Panc1 (cell line): ENCODE measurements around the gene RAC3. TPM values are rescaled to one million over a fixed set of nuclear protein-coding genes. Genes with fewer than 3 reads are reported as not detected.

Experiments used
- ATAC-seq: fragments of 200-7000 bp; cut with Tn5 transposase; 2 replicates; pipeline ENCODE4 v1.9.1; 2020; ENCODE audit warnings: mild to moderate bottlenecking, moderate library complexity
- BruUV-seq: library from RNA; stranded (reverse); fragments of 400-500 nt; replicated peaks from 2 replicates; lab custom pipeline; 2021; lab: Mats Ljungman, UMichigan
- CTCF ChIA-PET: fragments of 300-600 bp; sonication (Branson Sonifier 250); formaldehyde crosslinking; loops from one replicate; lab custom pipeline; 2022; ENCODE audit warnings: antibody characterized with exemption; lab: Charles Lee
- POLR2A ChIA-PET: fragments of 300-600 bp; sonication (Branson Sonifier 250); formaldehyde crosslinking; loops from one replicate; lab custom pipeline; 2022; ENCODE audit warnings: antibody characterized with exemption; lab: Charles Lee
- DNase-seq: peaks from one replicate; pipeline ENCODE4 v3.0.0-alpha.2; 2010; ENCODE audit warnings: low read depth, low spot score
- H3K27ac ChIP-seq: 2 replicates; pipeline ENCODE4 v1.5.1; 2011; ENCODE audit warnings: mild to moderate bottlenecking, low read length, inconsistent platforms
- H3K27me3 ChIP-seq: fragments of 200-500 bp; sonication (Bioruptor generic); 2 replicates; pipeline ENCODE4 v1.6.0; 2014; ENCODE audit warnings: low read length, inconsistent platforms; ENCODE audit not compliant: control insufficient read depth, insufficient read depth
- H3K36me3 ChIP-seq: fragments of 200-500 bp; sonication (Bioruptor generic); 2 replicates; pipeline ENCODE4 v1.5.1; 2014; ENCODE audit warnings: inconsistent platforms, mild to moderate bottlenecking, low read length, moderate library complexity; ENCODE audit not compliant: control insufficient read depth, insufficient read depth
- H3K4me1 ChIP-seq: 2 replicates; pipeline ENCODE4 v1.5.1; 2011; ENCODE audit warnings: inconsistent platforms, mild to moderate bottlenecking, low read length, moderate library complexity; ENCODE audit not compliant: control insufficient read depth, insufficient read depth
- H3K4me3 ChIP-seq, 2 experiments: 2 replicates each; pipeline ENCODE4 v1.5.1; 2011 to 2012; ENCODE audit warnings: low read depth in 2 of 2, low read length in 2 of 2, mild to moderate bottlenecking in 2 of 2, inconsistent platforms in 1 of 2, moderate library complexity in 1 of 2
- H3K9me3 ChIP-seq: fragments of 200-500 bp; sonication (Bioruptor generic); 2 replicates; pipeline ENCODE4 v1.5.1; 2014; ENCODE audit warnings: low read depth, mild to moderate bottlenecking, inconsistent platforms, low read length, moderate library complexity; ENCODE audit not compliant: control insufficient read depth, insufficient read depth
- POLR2AphosphoS5 ChIP-seq: IDR thresholded peaks from 2 replicates; pipeline ENCODE4 v1.6.1; 2012; ENCODE audit warnings: mild to moderate bottlenecking, low read depth, low read length, moderate library complexity
- SIN3A ChIP-seq: IDR thresholded peaks from 2 replicates; pipeline ENCODE4 v1.6.1; 2012; ENCODE audit warnings: low read depth, mild to moderate bottlenecking, low read length, moderate library complexity, borderline replicate concordance; ENCODE audit not compliant: insufficient read depth
- TCF7L2 ChIP-seq: IDR thresholded peaks from 2 replicates; pipeline ENCODE4 v1.6.1; 2011; ENCODE audit warnings: mild to moderate bottlenecking, low read depth, low read length, inconsistent platforms
- in situ Hi-C: cut with HindIII; loops from 2 replicates; pipeline ENCODE4 v1.10.0; 2016; ENCODE audit warnings: low sequenced_read_pairs, low pct_unique_long_range_greater_than_20kb
- intact Hi-C: fragments of 100-400 bp; cut with micrococcal nuclease; formaldehyde crosslinking; loops from one replicate; pipeline ENCODE4 v1.10.0; 2022; ENCODE audit not compliant: unreplicated experiment
- total RNA-seq: library from RNA; stranded (reverse); gene quantifications from one replicate; pipeline ENCODE4 v1.2.1, GENCODE V29; 2021; ENCODE audit not compliant: unreplicated experiment
- TF ChIP-seq, protein P1 (sequence below): fragments of 450-650 bp; IDR thresholded peaks from 2 replicates; pipeline ENCODE4 v1.5.1; 2017; ENCODE audit warnings: mild to moderate bottlenecking
- TF ChIP-seq, protein P2 (sequence below), 2 experiments: IDR thresholded peaks; 2 replicates each; pipeline ENCODE4 v1.6.1; 2011 to 2012; ENCODE audit warnings: low read depth in 2 of 2, control low read depth in 1 of 2, low read length in 1 of 2, mild to moderate bottlenecking in 1 of 2, moderate library complexity in 1 of 2; ENCODE audit not compliant: insufficient read depth in 1 of 2

The RAC3 gene
- total RNA-seq, 1 experiment from 2014 or later = 39.4 TPM

DNA sequence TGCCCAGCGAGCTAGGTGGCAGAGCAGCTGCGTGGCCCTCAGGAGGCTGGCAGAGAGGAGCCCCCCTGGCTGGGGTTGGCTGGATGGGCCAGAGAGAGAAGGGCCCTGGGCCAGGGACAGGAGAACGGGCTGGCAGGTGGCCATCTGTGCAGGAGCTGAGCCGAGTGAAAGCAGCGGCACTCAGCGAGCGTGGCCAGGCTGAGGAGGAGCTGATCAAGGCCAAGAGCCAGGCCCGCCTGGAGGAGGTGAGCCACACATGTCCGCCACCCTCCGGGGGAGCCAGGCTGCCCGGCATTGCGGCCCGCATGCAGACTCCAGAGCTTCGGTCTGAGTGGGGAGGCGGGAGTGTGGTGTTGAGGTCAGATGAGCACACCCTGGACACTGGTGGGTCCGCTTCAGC is 2.1 kb upstream of the RAC3 start:
- TF ChIP-seq, protein P1, sequence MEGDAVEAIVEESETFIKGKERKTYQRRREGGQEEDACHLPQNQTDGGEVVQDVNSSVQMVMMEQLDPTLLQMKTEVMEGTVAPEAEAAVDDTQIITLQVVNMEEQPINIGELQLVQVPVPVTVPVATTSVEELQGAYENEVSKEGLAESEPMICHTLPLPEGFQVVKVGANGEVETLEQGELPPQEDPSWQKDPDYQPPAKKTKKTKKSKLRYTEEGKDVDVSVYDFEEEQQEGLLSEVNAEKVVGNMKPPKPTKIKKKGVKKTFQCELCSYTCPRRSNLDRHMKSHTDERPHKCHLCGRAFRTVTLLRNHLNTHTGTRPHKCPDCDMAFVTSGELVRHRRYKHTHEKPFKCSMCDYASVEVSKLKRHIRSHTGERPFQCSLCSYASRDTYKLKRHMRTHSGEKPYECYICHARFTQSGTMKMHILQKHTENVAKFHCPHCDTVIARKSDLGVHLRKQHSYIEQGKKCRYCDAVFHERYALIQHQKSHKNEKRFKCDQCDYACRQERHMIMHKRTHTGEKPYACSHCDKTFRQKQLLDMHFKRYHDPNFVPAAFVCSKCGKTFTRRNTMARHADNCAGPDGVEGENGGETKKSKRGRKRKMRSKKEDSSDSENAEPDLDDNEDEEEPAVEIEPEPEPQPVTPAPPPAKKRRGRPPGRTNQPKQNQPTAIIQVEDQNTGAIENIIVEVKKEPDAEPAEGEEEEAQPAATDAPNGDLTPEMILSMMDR = no peak
- TF ChIP-seq POLR2AphosphoS5 = no peak
- TF ChIP-seq, protein P2, sequence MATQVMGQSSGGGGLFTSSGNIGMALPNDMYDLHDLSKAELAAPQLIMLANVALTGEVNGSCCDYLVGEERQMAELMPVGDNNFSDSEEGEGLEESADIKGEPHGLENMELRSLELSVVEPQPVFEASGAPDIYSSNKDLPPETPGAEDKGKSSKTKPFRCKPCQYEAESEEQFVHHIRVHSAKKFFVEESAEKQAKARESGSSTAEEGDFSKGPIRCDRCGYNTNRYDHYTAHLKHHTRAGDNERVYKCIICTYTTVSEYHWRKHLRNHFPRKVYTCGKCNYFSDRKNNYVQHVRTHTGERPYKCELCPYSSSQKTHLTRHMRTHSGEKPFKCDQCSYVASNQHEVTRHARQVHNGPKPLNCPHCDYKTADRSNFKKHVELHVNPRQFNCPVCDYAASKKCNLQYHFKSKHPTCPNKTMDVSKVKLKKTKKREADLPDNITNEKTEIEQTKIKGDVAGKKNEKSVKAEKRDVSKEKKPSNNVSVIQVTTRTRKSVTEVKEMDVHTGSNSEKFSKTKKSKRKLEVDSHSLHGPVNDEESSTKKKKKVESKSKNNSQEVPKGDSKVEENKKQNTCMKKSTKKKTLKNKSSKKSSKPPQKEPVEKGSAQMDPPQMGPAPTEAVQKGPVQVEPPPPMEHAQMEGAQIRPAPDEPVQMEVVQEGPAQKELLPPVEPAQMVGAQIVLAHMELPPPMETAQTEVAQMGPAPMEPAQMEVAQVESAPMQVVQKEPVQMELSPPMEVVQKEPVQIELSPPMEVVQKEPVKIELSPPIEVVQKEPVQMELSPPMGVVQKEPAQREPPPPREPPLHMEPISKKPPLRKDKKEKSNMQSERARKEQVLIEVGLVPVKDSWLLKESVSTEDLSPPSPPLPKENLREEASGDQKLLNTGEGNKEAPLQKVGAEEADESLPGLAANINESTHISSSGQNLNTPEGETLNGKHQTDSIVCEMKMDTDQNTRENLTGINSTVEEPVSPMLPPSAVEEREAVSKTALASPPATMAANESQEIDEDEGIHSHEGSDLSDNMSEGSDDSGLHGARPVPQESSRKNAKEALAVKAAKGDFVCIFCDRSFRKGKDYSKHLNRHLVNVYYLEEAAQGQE (IDR thresholded peaks at IDR 0.05; ENCODE audit: insufficient read depth in 1 of 2, low read depth in 2 of 2, low read length in 1 of 2) = no peak
- TF ChIP-seq SIN3A = no peak
- TF ChIP-seq TCF7L2 = no peak
- ATAC-seq = no peak
- intact Hi-C loops = loop anchor here (10.0 kb wide), 1 partner anchor 165 kb away; the partner anchor contains the start of gene P4HB
- BruUV-seq = no TSS peak
- Histone ChIP-seq H3K9me3 (no peaks in the 10 kb centered on the region), H3K4me3 (no peak overlapping the region), H3K4me1 (peaks cover 13% of the 10 kb centered on the region), H3K36me3 (peaks cover 2% of the 10 kb centered on the region; the same call in 1 of the 2 replicates), H3K27me3 (no peaks in the 10 kb centered on the region), H3K27ac (no peak overlapping the region)
- ChIA-PET POLR2A (no interaction called here), CTCF (interaction anchor here (1.7 kb wide), 1 partner anchor 125 kb away, joined by 5 read pairs; no protein-coding TSS in a partner anchor)
- DNase-seq = no peak
- in situ Hi-C loops = no loop called here

DNA sequence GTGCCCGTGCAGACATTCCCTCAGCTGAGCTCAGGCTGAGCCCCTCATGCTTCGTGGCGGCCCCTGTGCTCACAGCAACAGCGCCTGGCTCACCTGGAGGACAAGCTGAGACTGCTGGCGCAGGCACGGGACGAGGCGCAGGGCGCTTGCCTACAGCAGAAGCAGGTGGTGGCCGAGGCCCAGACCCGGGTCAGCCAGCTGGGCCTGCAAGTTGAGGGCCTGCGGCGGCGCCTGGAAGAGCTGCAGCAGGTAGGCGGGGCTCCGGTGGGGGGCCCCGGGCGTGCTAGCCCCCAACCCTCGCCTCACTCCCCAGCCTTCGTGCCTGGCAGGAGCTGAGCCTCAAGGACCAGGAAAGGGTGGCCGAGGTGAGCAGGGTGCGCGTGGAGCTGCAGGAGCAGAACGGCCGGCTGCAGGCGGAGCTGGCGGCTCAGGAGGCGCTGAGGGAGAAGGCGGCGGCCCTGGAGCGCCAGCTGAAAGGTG is 1.4 kb upstream of the RAC3 start:
- no TSS peak for BruUV-seq
- in situ Hi-C loops = no loop called here
- intact Hi-C loops = loop anchor here (10.0 kb wide), 1 partner anchor 165 kb away; the partner anchor contains the start of gene P4HB
- DNase-seq (no peak), ATAC-seq (peak; percentile 6)
- ChIA-PET CTCF (interaction anchor here (0.6 to 1.7 kb wide), 8 partner anchors 8 to 124 kb away, joined by 3 to 7 read pairs (median 4); no protein-coding TSS in a partner anchor), POLR2A (interaction anchor here (0.6 to 1.2 kb wide), 2 partner anchors 11 to 76 kb away, joined by 3 to 5 read pairs; no protein-coding TSS in a partner anchor)
- Histone ChIP-seq H3K27ac (no peak overlapping the region; the same call in 1 of the 2 replicates), H3K9me3 (no peaks in the 10 kb centered on the region), H3K27me3 (no peaks in the 10 kb centered on the region), H3K4me3 (no peak overlapping the region), H3K4me1 (peaks cover 13% of the 10 kb centered on the region), H3K36me3 (peaks cover 2% of the 10 kb centered on the region; the same call in 1 of the 2 replicates)
- no peak for TF ChIP-seq POLR2AphosphoS5
- no peak for TF ChIP-seq SIN3A
- TF ChIP-seq, protein P2 (IDR thresholded peaks at IDR 0.05; ENCODE audit: insufficient read depth in 1 of 2, low read depth in 2 of 2, low read length in 1 of 2) = no peak
- TF ChIP-seq, protein P1 = no peak
- TF ChIP-seq TCF7L2 = no peak
